Adipocyte (in vitro differentiated cells): Measurements from ENCODE around the gene GCM1.

Source experiments
- DNase-seq: peaks from one replicate; pipeline ENCODE4 v3.0.0-alpha.2; 2015; ENCODE audit warnings: low read depth
- H3K27me3 ChIP-seq: replicated peaks from 2 replicates; pipeline ENCODE4 v1.7.0; 2013; ENCODE audit warnings: mild to moderate bottlenecking, low read length, moderate library complexity; ENCODE audit not compliant: control insufficient read depth, insufficient read depth
- H3K36me3 ChIP-seq: 2 replicates; pipeline ENCODE4 v1.7.0; 2013; ENCODE audit warnings: low read length, mild to moderate bottlenecking, moderate library complexity; ENCODE audit not compliant: control insufficient read depth, insufficient read depth, severe bottlenecking
- H3K4me1 ChIP-seq: 2 replicates; pipeline ENCODE4 v1.7.0; 2013; ENCODE audit warnings: mild to moderate bottlenecking, low read length, moderate library complexity; ENCODE audit not compliant: control insufficient read depth, insufficient read depth
- H3K4me3 ChIP-seq: 2 replicates; pipeline ENCODE4 v1.7.0; 2013; ENCODE audit warnings: mild to moderate bottlenecking, low read length, moderate library complexity
- H3K9ac ChIP-seq: 2 replicates; pipeline ENCODE4 v1.7.0; 2013; ENCODE audit warnings: mild to moderate bottlenecking, low read length, moderate library complexity
- H3K9me3 ChIP-seq: 2 replicates; pipeline ENCODE4 v1.7.0; 2013; ENCODE audit warnings: mild to moderate bottlenecking, low read length, moderate library complexity; ENCODE audit not compliant: control insufficient read depth

GCM1 gene

DNA sequence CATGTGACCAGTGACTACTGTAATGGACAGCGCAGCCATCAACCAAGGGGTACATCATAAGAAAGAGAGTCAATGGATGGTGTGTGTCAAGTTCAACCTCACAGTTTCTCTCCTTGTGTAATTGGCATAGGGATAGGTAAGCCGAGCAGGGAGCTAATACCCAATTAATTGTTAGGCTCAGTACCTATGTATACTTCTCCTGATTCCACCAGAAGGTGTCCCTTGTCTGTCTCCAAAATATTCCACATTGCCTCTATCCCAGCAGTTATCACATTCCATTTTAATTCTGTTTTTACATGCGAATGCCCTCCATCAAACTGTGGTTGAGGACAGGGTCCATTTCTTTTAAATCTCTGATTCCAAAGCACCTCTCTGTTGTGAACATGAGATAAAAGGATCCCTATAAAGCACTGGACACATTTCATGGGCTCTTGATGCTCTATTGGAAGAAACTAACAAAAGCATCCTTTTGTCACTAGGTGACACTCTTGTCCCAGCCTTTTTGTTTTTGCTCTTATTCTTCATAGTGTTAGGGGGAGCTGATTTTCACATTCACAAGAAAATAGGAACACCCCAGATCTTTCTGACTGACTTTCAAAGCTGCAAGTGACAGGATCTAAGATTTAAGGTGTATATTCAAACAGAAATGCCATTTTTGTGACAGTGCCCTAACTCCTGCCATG is 44.5 kb downstream of the GCM1 start:
- Histone ChIP-seq H3K4me1 (peaks cover 46% of the 10 kb centered on the region), H3K27me3 (no peaks in the 10 kb centered on the region), H3K9me3 (no peaks in the 10 kb centered on the region), H3K9ac (peak overlapping the region; percentile 32), H3K4me3 (no peak overlapping the region), H3K36me3 (peaks cover 42% of the 10 kb centered on the region)
- peak; percentile 23 for DNase-seq

DNA sequence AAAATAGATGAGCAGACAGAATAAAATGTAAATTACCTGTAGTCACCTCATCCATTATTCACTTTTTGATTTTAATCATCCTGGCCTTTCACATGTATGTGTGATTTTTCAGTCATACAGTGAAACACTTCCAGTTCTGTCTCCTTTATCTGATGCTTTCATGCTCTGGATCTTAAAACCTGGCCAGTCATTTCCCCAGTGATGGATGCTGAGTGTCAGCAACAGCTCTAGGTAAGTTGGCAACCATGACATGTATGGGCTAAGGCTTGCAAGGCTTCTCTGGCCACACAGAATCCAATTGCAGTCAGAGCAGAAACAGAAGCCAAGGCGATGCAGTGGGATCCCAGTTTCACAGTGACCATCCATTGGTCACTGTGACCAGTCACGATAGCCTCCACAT is 47.6 kb downstream of the GCM1 start:
- DNase-seq: no peak
- no peaks in the 10 kb centered on the region for H3K9me3 ChIP-seq
- H3K9ac ChIP-seq: no peak overlapping the region
- H3K27me3 ChIP-seq: no peaks in the 10 kb centered on the region
- H3K36me3 ChIP-seq: peaks cover 72% of the 10 kb centered on the region
- H3K4me3 ChIP-seq: no peak overlapping the region
- H3K4me1 ChIP-seq: peaks cover 21% of the 10 kb centered on the region

DNA sequence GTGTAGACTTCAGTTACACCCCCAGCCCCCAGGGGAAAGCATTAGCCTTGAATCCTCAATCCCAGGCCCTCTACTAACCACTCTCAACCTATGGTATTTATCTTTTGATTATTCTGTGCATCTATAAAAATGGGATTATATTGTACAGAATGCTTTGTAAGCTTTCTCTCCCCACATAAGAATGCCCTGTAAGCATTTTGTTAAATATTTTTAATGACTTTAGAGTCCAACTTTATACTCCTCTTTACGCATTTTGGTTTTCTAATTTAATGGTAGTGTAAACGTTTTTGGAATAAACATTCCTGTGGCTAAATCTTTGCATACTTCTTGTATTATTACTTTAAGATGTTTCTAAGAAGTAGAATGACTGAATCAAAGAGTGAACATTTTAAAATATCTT is 48.1 kb downstream of the GCM1 start:
- Histone ChIP-seq H3K9ac (no peak overlapping the region), H3K36me3 (peaks cover 76% of the 10 kb centered on the region), H3K27me3 (no peaks in the 10 kb centered on the region), H3K9me3 (no peaks in the 10 kb centered on the region), H3K4me3 (no peak overlapping the region), H3K4me1 (peaks cover 21% of the 10 kb centered on the region)
- DNase-seq: peak; percentile 48

DNA sequence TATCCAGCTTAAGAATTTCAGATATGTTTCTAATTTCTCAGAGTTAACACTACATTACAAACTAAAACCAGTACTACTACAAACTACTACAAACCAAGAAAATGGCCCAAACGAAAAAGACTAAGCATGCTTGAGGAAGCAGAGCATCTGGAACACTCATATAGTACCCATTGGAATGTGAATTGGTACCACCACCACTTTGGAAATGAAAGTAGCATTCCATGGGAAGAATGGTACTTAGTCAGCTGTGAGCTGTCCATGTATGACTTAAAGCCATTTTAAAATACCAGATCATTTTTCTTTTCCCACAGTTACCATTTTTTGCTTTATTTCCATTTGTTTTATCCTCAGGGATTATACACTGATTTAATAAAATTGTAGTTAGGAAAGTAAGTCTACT is 52.9 kb downstream of the GCM1 start:
- Histone ChIP-seq H3K4me1 (peaks cover 15% of the 10 kb centered on the region), H3K27me3 (no peaks in the 10 kb centered on the region), H3K9ac (no peak overlapping the region), H3K9me3 (no peaks in the 10 kb centered on the region), H3K36me3 (peaks cover 97% of the 10 kb centered on the region), H3K4me3 (no peak overlapping the region)
- DNase-seq: peak; percentile 16

DNA sequence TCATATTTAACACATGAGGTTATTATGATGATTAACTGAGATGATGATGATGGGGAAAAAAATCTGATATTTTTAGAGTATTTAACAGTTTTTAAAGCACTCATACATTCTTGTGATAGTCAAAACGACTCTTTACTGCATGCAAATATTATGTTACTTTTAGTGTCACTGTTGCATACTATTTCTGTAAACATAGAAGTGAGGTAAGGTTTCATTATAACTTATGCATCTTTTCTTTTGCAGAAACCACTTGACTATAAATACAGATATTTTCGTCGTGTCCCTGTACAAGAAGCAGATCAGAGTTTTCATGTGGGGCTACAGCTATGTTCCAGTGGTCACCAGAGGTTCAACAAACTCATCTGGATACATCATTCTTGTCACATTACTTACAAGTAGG is 53.4 kb downstream of the GCM1 start:
- Histone ChIP-seq H3K4me1 (peaks cover 20% of the 10 kb centered on the region), H3K9me3 (no peaks in the 10 kb centered on the region), H3K27me3 (no peaks in the 10 kb centered on the region), H3K9ac (no peak overlapping the region), H3K36me3 (peaks cover 94% of the 10 kb centered on the region), H3K4me3 (no peak overlapping the region)
- no peak for DNase-seq

DNA sequence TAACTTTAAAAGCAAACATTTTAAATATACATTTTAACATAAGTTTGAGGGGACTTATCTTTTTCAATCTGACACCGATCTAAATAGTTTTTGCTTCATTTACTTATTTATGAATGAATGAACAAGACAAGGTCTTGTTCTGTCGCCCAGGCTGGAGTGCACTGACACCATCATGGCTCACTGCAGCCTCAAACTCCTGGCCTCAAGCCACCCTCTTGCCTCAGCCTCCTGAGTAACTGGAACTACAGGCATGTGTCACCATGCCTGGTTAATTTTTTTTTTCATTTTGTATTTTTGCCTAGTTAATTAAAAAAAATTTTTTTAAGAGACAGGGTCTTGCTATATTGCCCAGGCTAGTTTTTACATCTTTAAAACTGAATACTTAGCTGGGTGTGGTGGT is 58.1 kb downstream of the GCM1 start:
- Histone ChIP-seq H3K9me3 (no peaks in the 10 kb centered on the region), H3K36me3 (peaks cover 94% of the 10 kb centered on the region), H3K27me3 (no peaks in the 10 kb centered on the region), H3K4me3 (no peak overlapping the region), H3K4me1 (peaks cover 22% of the 10 kb centered on the region), H3K9ac (peak overlapping the region; percentile 41)
- DNase-seq: no peak

DNA sequence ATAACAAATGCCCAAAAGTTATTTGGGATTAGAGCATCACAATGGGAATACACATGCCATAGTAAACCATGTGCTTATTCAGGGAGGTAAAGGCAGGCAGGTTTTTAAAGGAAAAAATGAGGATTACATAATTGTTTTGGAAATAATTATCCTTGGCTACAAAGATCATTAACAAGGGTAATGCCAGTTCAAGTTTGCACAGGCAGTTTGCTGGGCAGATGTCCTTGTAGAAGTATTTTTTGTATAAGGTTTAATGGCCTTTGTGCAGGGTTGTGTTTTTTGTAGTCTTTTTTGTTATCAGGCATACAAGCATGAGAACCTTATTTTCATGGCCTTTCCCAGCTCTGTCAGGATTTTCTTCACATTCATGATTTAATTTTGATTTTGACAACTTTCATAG is 58.7 kb downstream of the GCM1 start:
- H3K36me3 ChIP-seq: peaks cover 94% of the 10 kb centered on the region
- no peak overlapping the region for H3K4me3 ChIP-seq

DNA sequence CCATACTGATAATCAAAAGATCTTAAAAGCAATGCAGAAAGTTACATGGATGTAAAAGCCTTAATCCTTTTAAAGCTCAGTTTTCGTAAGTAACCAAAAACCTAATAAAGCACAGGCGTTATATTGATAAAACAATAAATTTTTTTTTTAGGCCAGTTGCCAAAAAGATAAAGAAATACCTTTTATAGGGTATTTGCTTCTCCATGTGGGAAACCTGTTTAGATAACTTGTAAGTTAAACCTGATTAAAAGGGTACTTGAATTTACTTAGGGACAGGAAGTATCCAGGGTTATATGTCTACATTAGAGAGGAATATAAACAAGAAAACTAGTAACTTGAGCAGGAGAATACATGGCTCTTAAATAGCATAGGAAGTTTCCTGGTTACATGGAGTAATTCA is 62.3 kb downstream of the GCM1 start:
- no peaks in the 10 kb centered on the region for H3K9me3 ChIP-seq
- no peaks in the 10 kb centered on the region for H3K27me3 ChIP-seq
- H3K9ac ChIP-seq: no peak overlapping the region
- DNase-seq: no peak
- H3K4me1 ChIP-seq: peaks cover 17% of the 10 kb centered on the region
- H3K36me3 ChIP-seq: peaks cover 94% of the 10 kb centered on the region
- no peak overlapping the region for H3K4me3 ChIP-seq

More for the DNA sequence above, 58.7 kb downstream of the GCM1 start:
- H3K9ac ChIP-seq: no peak overlapping the region
- H3K9me3 ChIP-seq: no peaks in the 10 kb centered on the region
- H3K27me3 ChIP-seq: no peaks in the 10 kb centered on the region
- peaks cover 20% of the 10 kb centered on the region for H3K4me1 ChIP-seq
- DNase-seq: no peak

DNA sequence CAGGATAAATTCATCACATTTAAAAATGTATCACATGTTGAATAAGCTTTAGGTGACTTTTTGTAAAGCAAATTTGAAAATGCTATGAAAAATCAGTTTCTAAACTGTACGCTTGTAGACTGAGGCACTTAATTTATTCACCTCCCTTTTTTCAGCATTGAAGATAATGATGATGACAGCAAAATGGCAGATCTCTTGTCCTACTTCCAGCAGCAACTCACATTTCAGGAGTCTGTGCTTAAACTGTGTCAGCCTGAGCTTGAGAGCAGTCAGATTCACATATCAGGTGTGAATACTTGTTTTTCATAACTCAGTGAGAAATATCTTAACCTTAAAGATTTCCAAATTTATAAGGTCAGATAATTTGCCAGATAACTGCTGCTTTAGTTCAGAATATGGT is 67.8 kb downstream of the GCM1 start:
- DNase-seq: no peak
- no peak overlapping the region for H3K4me3 ChIP-seq
- H3K4me1 ChIP-seq: no peaks in the 10 kb centered on the region
- H3K9me3 ChIP-seq: no peaks in the 10 kb centered on the region
- H3K9ac ChIP-seq: no peak overlapping the region
- H3K36me3 ChIP-seq: peaks cover 98% of the 10 kb centered on the region
- H3K27me3 ChIP-seq: no peaks in the 10 kb centered on the region
